HL-60 (cell line): ENCODE measurements around the gene ITSN1.

Experiments used
- DNase-seq, 2 experiments: peaks; one replicate each; pipeline ENCODE4 v3.0.0-alpha.2; 2010 to 2020; ENCODE audit warnings: low read depth in 1 of 2, low spot score in 1 of 2
- H3K27ac ChIP-seq: fragments of 250-450 bp; sonication (Bioruptor Pico); replicated peaks from 2 replicates; pipeline ENCODE4 v1.5.1; 2020; ENCODE audit warnings: mild to moderate bottlenecking, moderate library complexity
- H3K27me3 ChIP-seq: fragments of 250-450 bp; sonication (Bioruptor Pico); 2 replicates; pipeline ENCODE4 v1.5.1; 2021; ENCODE audit warnings: mild to moderate bottlenecking, moderate library complexity; ENCODE audit not compliant: insufficient read depth, poor library complexity, severe bottlenecking
- H3K4me3 ChIP-seq: replicated peaks from 2 replicates; pipeline ENCODE4 v1.5.1; 2011; ENCODE audit warnings: mild to moderate bottlenecking, control low read depth, low read length; ENCODE audit not compliant: insufficient read depth
- GABPA ChIP-seq: IDR thresholded peaks from 2 replicates; pipeline ENCODE4 v1.6.1; 2012; ENCODE audit warnings: low read depth
- POLR2AphosphoS5 ChIP-seq: IDR thresholded peaks from 2 replicates; pipeline ENCODE4 v1.6.1; 2012; ENCODE audit warnings: low read depth
- REST ChIP-seq: IDR thresholded peaks from 2 replicates; pipeline ENCODE4 v1.6.1; 2012; ENCODE audit warnings: low read depth; ENCODE audit not compliant: insufficient replicate concordance
- SPI1 ChIP-seq: IDR thresholded peaks from 2 replicates; pipeline ENCODE4 v1.6.1; 2012; ENCODE audit warnings: low read depth, mild to moderate bottlenecking, borderline replicate concordance
- TF ChIP-seq, protein P1 (sequence below): IDR thresholded peaks from one replicate; pipeline ENCODE4 v1.5.1; 2011; ENCODE audit warnings: low read length, control low read depth, inconsistent platforms; ENCODE audit not compliant: insufficient read depth

The ITSN1 gene

GRCh38 chr21:33942426-33942825 is 300.1 kb downstream of the ITSN1 start:
- H3K27me3 ChIP-seq: no peaks in the 10 kb centered on the region
- TF ChIP-seq REST (no peak), GABPA (no peak), POLR2AphosphoS5 (no peak), SPI1 (no peak)
- TF ChIP-seq, protein P1, sequence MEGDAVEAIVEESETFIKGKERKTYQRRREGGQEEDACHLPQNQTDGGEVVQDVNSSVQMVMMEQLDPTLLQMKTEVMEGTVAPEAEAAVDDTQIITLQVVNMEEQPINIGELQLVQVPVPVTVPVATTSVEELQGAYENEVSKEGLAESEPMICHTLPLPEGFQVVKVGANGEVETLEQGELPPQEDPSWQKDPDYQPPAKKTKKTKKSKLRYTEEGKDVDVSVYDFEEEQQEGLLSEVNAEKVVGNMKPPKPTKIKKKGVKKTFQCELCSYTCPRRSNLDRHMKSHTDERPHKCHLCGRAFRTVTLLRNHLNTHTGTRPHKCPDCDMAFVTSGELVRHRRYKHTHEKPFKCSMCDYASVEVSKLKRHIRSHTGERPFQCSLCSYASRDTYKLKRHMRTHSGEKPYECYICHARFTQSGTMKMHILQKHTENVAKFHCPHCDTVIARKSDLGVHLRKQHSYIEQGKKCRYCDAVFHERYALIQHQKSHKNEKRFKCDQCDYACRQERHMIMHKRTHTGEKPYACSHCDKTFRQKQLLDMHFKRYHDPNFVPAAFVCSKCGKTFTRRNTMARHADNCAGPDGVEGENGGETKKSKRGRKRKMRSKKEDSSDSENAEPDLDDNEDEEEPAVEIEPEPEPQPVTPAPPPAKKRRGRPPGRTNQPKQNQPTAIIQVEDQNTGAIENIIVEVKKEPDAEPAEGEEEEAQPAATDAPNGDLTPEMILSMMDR: no peak
- H3K4me3 ChIP-seq: no peak overlapping the region
- H3K27ac ChIP-seq: no peak overlapping the region
- DNase-seq: no peak

DNA sequence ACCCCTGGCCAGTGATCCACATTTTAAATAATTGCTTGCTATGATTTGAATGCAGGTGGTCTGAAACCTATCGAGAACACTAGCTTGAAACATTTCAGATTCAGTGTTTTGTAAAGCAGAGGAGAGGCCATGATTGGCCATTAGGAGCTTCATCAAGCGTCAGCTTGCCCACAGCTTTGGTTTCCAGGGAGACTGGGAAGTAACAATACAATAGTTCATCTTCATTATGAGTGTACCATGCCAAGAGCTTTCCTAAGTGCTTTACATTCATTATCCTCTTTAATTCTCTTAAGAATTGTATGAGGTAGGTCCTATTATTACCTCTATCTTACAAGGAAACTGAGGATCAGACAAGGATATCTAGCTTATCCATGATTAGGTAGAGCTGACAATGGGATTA is 301.0 kb downstream of the ITSN1 start:
- no peaks in the 10 kb centered on the region for H3K27me3 ChIP-seq
- no peak for TF ChIP-seq REST
- TF ChIP-seq POLR2AphosphoS5: no peak
- TF ChIP-seq SPI1: no peak
- TF ChIP-seq GABPA: no peak
- TF ChIP-seq, protein P1: no peak
- H3K4me3 ChIP-seq: no peak overlapping the region
- H3K27ac ChIP-seq: no peak overlapping the region
- no peak for DNase-seq

GRCh38 chr21:33944185-33944763 is 302.0 kb downstream of the ITSN1 start:
- no peak overlapping the region for H3K4me3 ChIP-seq
- no peak for DNase-seq
- no peak for TF ChIP-seq GABPA
- TF ChIP-seq, protein P1: no peak
- TF ChIP-seq REST: no peak
- TF ChIP-seq SPI1: no peak
- H3K27me3 ChIP-seq: no peaks in the 10 kb centered on the region
- H3K27ac ChIP-seq: no peak overlapping the region
